ENCODE results near the gene AFAP1. TPM values are rescaled to one million over a fixed set of nuclear protein-coding genes. Genes with fewer than 3 reads are reported as not detected.

The AFAP1 gene
- total RNA-seq, 1 experiment from 2014 or later: 94.7 TPM

- CTCF ChIA-PET: no interaction called here
These were observed 136.3 kb downstream of the AFAP1 start for GRCh38 chr4:7803371-7803770.

GRCh38 chr4:7802093-7802726, 137.5 kb downstream of the AFAP1 start:
- in situ Hi-C loops (cut with HindIII; ENCODE audit: low pct_unique_long_range_greater_than_20kb, low sequenced_read_pairs): no loop called here
- TF ChIP-seq CTCF (IDR thresholded peaks at IDR 0.05) (peak; percentile 92), REST (IDR thresholded peaks at IDR 0.05; ENCODE audit: insufficient read depth in 1 of 2, low read depth in 2 of 2, low read length in 1 of 2) (no peak)
- ATAC-seq (peak; percentile 66), DNase-seq (ENCODE audit: low read depth, low spot score) (peak; percentile 45)
- no TSS peak for BruUV-seq (replicated peaks)
- H3K4me1 ChIP-seq (ENCODE audit: control insufficient read depth, insufficient read depth, low read length): peaks cover 44% of the 10 kb centered on the region
- ChIA-PET CTCF (interaction anchor here (0.7 to 1.4 kb wide), 9 partner anchors 10 to 451 kb away, joined by 3 to 10 read pairs (median 4); no protein-coding TSS in a partner anchor), POLR2A (no interaction called here)
- no peaks in the 10 kb centered on the region for H3K27me3 ChIP-seq (ENCODE audit: control insufficient read depth, insufficient read depth, low read length)
- no peak overlapping the region for H3K27ac ChIP-seq (ENCODE audit: low read length)
- H3K9me3 ChIP-seq (ENCODE audit: control insufficient read depth, insufficient read depth, low read depth, low read length): no peaks in the 10 kb centered on the region
- intact Hi-C loops (cut with micrococcal nuclease; ENCODE audit: unreplicated experiment): loop anchor here (2.0 kb wide), 1 partner anchor 185 kb away; no protein-coding TSS in a partner anchor
- H3K36me3 ChIP-seq (ENCODE audit: control insufficient read depth, insufficient read depth, low read length): peaks cover 24% of the 10 kb centered on the region
- no peak overlapping the region for H3K4me3 ChIP-seq (ENCODE audit: low read depth in 2 of 2, low read length in 2 of 2)

More at GRCh38 chr4:7803371-7803770, 136.3 kb downstream of the AFAP1 start:
- Histone ChIP-seq H3K9me3 (ENCODE audit: control insufficient read depth, insufficient read depth, low read depth, low read length) (no peaks in the 10 kb centered on the region), H3K36me3 (ENCODE audit: control insufficient read depth, insufficient read depth, low read length) (peaks cover 20% of the 10 kb centered on the region), H3K27ac (ENCODE audit: low read length) (peak overlapping the region; percentile 96), H3K27me3 (ENCODE audit: control insufficient read depth, insufficient read depth, low read length) (no peaks in the 10 kb centered on the region), H3K4me1 (ENCODE audit: control insufficient read depth, insufficient read depth, low read length) (peaks cover 55% of the 10 kb centered on the region), H3K4me3 (ENCODE audit: low read depth in 2 of 2, low read length in 2 of 2) (no peak overlapping the region)
- POLR2A ChIA-PET: no interaction called here
- TF ChIP-seq REST (IDR thresholded peaks at IDR 0.05; ENCODE audit: insufficient read depth in 1 of 2, low read depth in 2 of 2, low read length in 1 of 2): no peak
- TF ChIP-seq TCF7L2 (IDR thresholded peaks at IDR 0.05; ENCODE audit: low read depth, low read length): no peak
- TF ChIP-seq POLR2AphosphoS5 (IDR thresholded peaks at IDR 0.05; ENCODE audit: low read depth, low read length): no peak
- TF ChIP-seq SIN3A (IDR thresholded peaks at IDR 0.05; ENCODE audit: borderline replicate concordance, insufficient read depth, low read depth, low read length): no peak
- no peak for TF ChIP-seq CTCF (IDR thresholded peaks at IDR 0.05)
- DNase-seq (ENCODE audit: low read depth, low spot score) (no peak), ATAC-seq (no peak)
- no TSS peak for BruUV-seq (replicated peaks)
- in situ Hi-C loops (cut with HindIII; ENCODE audit: low pct_unique_long_range_greater_than_20kb, low sequenced_read_pairs): no loop called here
- intact Hi-C loops (cut with micrococcal nuclease; ENCODE audit: unreplicated experiment): loop anchor here (2.0 kb wide), 1 partner anchor 183 kb away; no protein-coding TSS in a partner anchor
